HEK293T (cell line): ENCODE results near the gene BCL7A.

Experiments used
- CTCF ChIA-PET: fragments of 350-600 bp; formaldehyde crosslinking; extraction: SDS; loops from one replicate; lab custom pipeline; 2021; ENCODE audit warnings: antibody characterized with exemption, inconsistent platforms; lab: Yijun Ruan, JAX
- POLR2A ChIA-PET: fragments of 350-600 bp; formaldehyde crosslinking; extraction: SDS; loops from one replicate; lab custom pipeline; 2020; ENCODE audit warnings: antibody characterized with exemption, inconsistent platforms; lab: Yijun Ruan, JAX
- DNase-seq: peaks from one replicate; pipeline ENCODE4 v3.0.0; 2012; ENCODE audit warnings: mixed read lengths; ENCODE audit errors: extremely low spot score
- ARNT ChIP-seq: fragments of 450-650 bp; IDR thresholded peaks from 2 replicates; pipeline ENCODE4 v1.6.1; 2017; ENCODE audit warnings: mild to moderate bottlenecking
- BHLHE40 ChIP-seq: fragments of 450-650 bp; IDR thresholded peaks from 2 replicates; pipeline ENCODE4 v1.6.1; 2016; ENCODE audit warnings: mild to moderate bottlenecking, moderate library complexity, borderline replicate concordance
- CTBP1 ChIP-seq: fragments of 450-650 bp; IDR thresholded peaks from 2 replicates; pipeline ENCODE4 v1.6.1; 2016; ENCODE audit warnings: borderline replicate concordance
- ELF4 ChIP-seq: fragments of 450-650 bp; IDR thresholded peaks from 2 replicates; pipeline ENCODE4 v1.6.1; 2017; ENCODE audit warnings: antibody characterized with exemption
- FOXA1 ChIP-seq: fragments of 450-650 bp; IDR thresholded peaks from 2 replicates; pipeline ENCODE4 v1.6.1; 2016; ENCODE audit warnings: mild to moderate bottlenecking
- FOXK2 ChIP-seq: fragments of 450-650 bp; IDR thresholded peaks from 2 replicates; pipeline ENCODE4 v1.6.1; 2016; ENCODE audit warnings: mild to moderate bottlenecking
- FOXM1 ChIP-seq: fragments of 450-650 bp; IDR thresholded peaks from 2 replicates; pipeline ENCODE4 v1.6.1; 2017; ENCODE audit warnings: mild to moderate bottlenecking, borderline replicate concordance
- HDGF ChIP-seq: fragments of 450-650 bp; IDR thresholded peaks from 2 replicates; pipeline ENCODE4 v1.6.1; 2017; ENCODE audit warnings: antibody characterized with exemption, borderline replicate concordance
- L3MBTL2 ChIP-seq: fragments of 450-650 bp; conservative IDR thresholded peaks from 2 replicates; pipeline ENCODE4 v1.6.1; 2016; ENCODE audit warnings: mild to moderate bottlenecking
- LEF1 ChIP-seq: fragments of 450-650 bp; IDR thresholded peaks from 2 replicates; pipeline ENCODE4 v1.6.1; 2017; ENCODE audit warnings: mild to moderate bottlenecking, borderline replicate concordance
- NFRKB ChIP-seq: fragments of 450-650 bp; IDR thresholded peaks from 2 replicates; pipeline ENCODE4 v1.6.1; 2016; ENCODE audit warnings: mild to moderate bottlenecking, moderate library complexity
- SP1 ChIP-seq: fragments of 450-650 bp; IDR thresholded peaks from 2 replicates; pipeline ENCODE4 v1.6.1; 2017
- SUZ12 ChIP-seq: fragments of 450-650 bp; IDR thresholded peaks from 2 replicates; pipeline ENCODE4 v1.6.1; 2016; ENCODE audit warnings: mild to moderate bottlenecking
- TARDBP ChIP-seq: fragments of 450-650 bp; IDR thresholded peaks from 2 replicates; pipeline ENCODE4 v1.6.1; 2016
- ZNF384 ChIP-seq: fragments of 450-650 bp; IDR thresholded peaks from 2 replicates; pipeline ENCODE4 v1.6.1; 2016
- TF ChIP-seq, protein P1 (sequence below): fragments of 450-650 bp; IDR thresholded peaks from 2 replicates; pipeline ENCODE4 v1.6.1; 2016

The BCL7A gene

GRCh38 chr12:122001466-122002209 is 20.0 kb upstream of the BCL7A start:
- ChIA-PET CTCF (no interaction called here), POLR2A (no interaction called here)
- no peak for DNase-seq
- TF ChIP-seq ARNT: no peak
- no peak for TF ChIP-seq TARDBP
- TF ChIP-seq BHLHE40: no peak
- no peak for TF ChIP-seq SP1

- POLR2A ChIA-PET: interaction anchor here (0.7 to 1.2 kb wide), 2 partner anchors 12 to 17 kb away, joined by 3 to 4 read pairs; no protein-coding TSS in a partner anchor
- TF ChIP-seq BHLHE40: no peak
- TF ChIP-seq NFRKB: no peak
- TF ChIP-seq SP1: no peak
- TF ChIP-seq FOXM1: no peak
- no peak for TF ChIP-seq ARNT
- TF ChIP-seq TARDBP: no peak
- TF ChIP-seq ZNF384: no peak
- no peak for DNase-seq
- CTCF ChIA-PET: no interaction called here
Measured at GRCh38 chr12:122003651-122004611, 17.8 kb upstream of the BCL7A start.

GRCh38 chr12:122004633-122005071 is 17.0 kb upstream of the BCL7A start:
- TF ChIP-seq BHLHE40: no peak
- TF ChIP-seq, protein P1, sequence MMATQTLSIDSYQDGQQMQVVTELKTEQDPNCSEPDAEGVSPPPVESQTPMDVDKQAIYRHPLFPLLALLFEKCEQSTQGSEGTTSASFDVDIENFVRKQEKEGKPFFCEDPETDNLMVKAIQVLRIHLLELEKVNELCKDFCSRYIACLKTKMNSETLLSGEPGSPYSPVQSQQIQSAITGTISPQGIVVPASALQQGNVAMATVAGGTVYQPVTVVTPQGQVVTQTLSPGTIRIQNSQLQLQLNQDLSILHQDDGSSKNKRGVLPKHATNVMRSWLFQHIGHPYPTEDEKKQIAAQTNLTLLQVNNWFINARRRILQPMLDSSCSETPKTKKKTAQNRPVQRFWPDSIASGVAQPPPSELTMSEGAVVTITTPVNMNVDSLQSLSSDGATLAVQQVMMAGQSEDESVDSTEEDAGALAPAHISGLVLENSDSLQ: no peak
- TF ChIP-seq FOXK2: no peak
- TF ChIP-seq L3MBTL2: no peak
- TF ChIP-seq CTBP1: no peak
- TF ChIP-seq FOXA1: no peak
- TF ChIP-seq ZNF384: no peak
- TF ChIP-seq FOXM1: no peak
- no peak for TF ChIP-seq LEF1
- TF ChIP-seq ELF4: no peak
- no peak for TF ChIP-seq SP1
- no peak for TF ChIP-seq HDGF
- no peak for TF ChIP-seq ARNT
- TF ChIP-seq SUZ12: no peak
- TF ChIP-seq NFRKB: no peak
- no peak for DNase-seq
- ChIA-PET POLR2A (interaction anchor here (0.7 to 1.2 kb wide), 2 partner anchors 13 to 16 kb away, joined by 3 to 4 read pairs; no protein-coding TSS in a partner anchor), CTCF (no interaction called here)

DNA sequence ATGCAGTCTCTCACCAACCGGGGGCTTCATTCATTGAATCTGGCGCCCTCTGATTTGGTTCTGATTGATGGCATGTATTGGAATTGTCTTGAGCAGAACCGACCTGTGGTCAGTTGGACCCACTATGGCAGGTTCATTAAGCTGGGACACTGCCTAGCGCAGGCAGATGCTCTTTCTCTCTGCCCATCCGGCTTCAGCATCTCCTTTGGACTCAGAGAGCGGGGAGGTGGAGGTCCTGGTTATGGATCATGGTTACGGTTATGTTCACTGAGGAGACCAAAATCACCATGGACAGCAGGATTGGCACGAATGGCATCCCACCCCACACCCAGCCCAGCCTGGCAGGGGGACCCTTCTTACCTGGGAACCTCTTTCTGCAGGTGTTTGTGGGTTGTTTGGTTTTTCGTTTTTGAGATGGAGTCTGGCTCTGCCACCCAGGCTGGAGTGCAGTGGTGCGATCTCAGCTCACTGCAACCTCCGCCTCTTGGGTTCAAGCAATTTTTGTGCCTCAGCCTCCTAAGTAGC is 16.4 kb upstream of the BCL7A start:
- ChIA-PET POLR2A (interaction anchor here (1.2 kb wide), 1 partner anchor 16 kb away, joined by 4 read pairs; no protein-coding TSS in a partner anchor), CTCF (no interaction called here)
- DNase-seq: no peak
- TF ChIP-seq, protein P1: no peak
- TF ChIP-seq FOXM1 (no peak), SUZ12 (no peak), TARDBP (no peak), FOXK2 (no peak), L3MBTL2 (no peak), ZNF384 (no peak), SP1 (no peak), BHLHE40 (no peak), ELF4 (no peak), FOXA1 (no peak), HDGF (no peak), LEF1 (no peak), NFRKB (no peak), CTBP1 (no peak), ARNT (no peak)

- ChIA-PET CTCF (no interaction called here), POLR2A (no interaction called here)
- DNase-seq: no peak
- TF ChIP-seq CTBP1 (no peak), BHLHE40 (no peak), FOXK2 (no peak), ZNF384 (no peak), FOXA1 (no peak), FOXM1 (no peak), TARDBP (no peak), L3MBTL2 (no peak), HDGF (no peak), NFRKB (no peak), LEF1 (no peak), SUZ12 (no peak), SP1 (no peak), ARNT (no peak), ELF4 (no peak)
- TF ChIP-seq, protein P1: no peak
Measured at GRCh38 chr12:122006186-122006926, 15.3 kb upstream of the BCL7A start.
